ENCODE data around the gene EMID1. TPM values are rescaled to one million over a fixed set of nuclear protein-coding genes. Genes with fewer than 3 reads are reported as not detected.

The EMID1 gene
- total RNA-seq, 1 experiment from 2014 or later, result 9.6 TPM

DNA sequence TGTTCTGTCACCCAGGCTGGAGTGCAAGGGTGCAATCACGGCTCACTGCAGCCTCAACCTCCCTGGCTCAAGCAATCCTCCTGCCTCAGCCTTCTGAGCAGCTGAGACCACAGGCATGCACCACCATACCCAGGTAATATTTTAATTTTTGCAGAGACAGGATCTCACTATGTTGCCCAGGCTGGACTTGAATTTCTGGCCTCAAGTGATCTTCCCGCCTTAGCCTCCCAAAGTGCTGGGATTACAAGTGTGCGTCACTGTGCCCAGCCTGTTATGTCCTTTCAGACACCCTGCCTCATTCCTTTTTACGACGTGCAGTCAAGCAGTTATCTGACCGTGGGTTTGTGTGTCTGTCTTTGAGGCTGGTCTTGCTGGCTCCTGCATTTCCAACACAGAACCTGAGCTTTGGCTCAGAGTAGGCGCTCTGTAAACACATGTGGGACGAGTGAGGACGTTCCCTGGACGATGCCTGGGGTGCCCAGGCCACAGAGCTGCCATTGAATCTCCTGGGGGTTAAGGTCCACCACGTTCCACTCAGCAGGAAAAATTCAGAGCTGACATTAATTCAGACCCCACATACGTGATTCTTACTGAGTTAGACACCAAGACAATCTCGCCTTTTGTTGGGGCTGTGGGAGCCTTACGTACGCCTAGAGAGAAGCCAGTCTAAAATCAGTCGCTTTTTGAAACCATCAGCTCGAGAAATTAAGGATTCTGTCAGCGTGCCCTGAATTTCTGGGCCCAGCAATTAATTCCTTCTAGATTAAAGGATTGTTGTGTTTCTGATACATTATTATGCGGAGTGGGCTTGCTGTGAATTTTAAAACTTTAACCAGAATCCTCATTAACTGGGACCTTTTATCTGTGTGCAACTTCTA is 21.5 kb upstream of the EMID1 start:
- H3K36me3 ChIP-seq (ENCODE audit: control insufficient read depth in 1 of 2, insufficient read depth in 2 of 2, low read length in 2 of 2), result no peaks in the 10 kb centered on the region
- no peak overlapping the region for H3K9ac ChIP-seq (ENCODE audit: low read length)
- no peaks in the 10 kb centered on the region for H3K79me2 ChIP-seq (ENCODE audit: insufficient read depth, low read length)
- no peak overlapping the region for H2AFZ ChIP-seq (ENCODE audit: low read depth, low read length, poor library complexity, severe bottlenecking)
- H3K4me2 ChIP-seq (ENCODE audit: low read length), result no peak overlapping the region
- H3K27ac ChIP-seq (ENCODE audit: low read depth, low read length), result no peak overlapping the region
- ChIA-PET CTCF (no interaction called here), POLR2A (no interaction called here), RAD21 (ENCODE audit: low non-redundant PET in 1 of 2, low total read pairs in 2 of 2, uncharacterized antibody in 2 of 2, unreplicated experiment in 2 of 2) (no interaction called here)
- no TSS peak for BruUV-seq (replicated peaks)
- intact Hi-C loops (cut with micrococcal nuclease), result no loop called here
- H3K4me3 ChIP-seq (replicated peaks in 1 of 2; ENCODE audit: low read depth in 1 of 2, low read length in 2 of 2), result no peak overlapping the region
- no peaks in the 10 kb centered on the region for H3K9me3 ChIP-seq (ENCODE audit: control insufficient read depth in 1 of 2, insufficient read depth in 1 of 2, low read depth in 1 of 2, low read length in 2 of 2)
- H3K9me2 ChIP-seq (ENCODE audit: insufficient read depth), result no peaks in the 10 kb centered on the region
- DNase-seq (ENCODE audit: low read depth, low spot score) (no peak), ATAC-seq (no peak)
- H3K4me1 ChIP-seq (ENCODE audit: control insufficient read depth in 1 of 2, insufficient read depth in 2 of 2, low read length in 2 of 2), result no peaks in the 10 kb centered on the region
- H3K27me3 ChIP-seq (ENCODE audit: insufficient read depth, low read length), result no peaks in the 10 kb centered on the region
- H4K20me1 ChIP-seq (ENCODE audit: insufficient read depth), result no peaks in the 10 kb centered on the region
- TF ChIP-seq JUND (IDR thresholded peaks at IDR 0.05) (no peak), EGR1 (IDR thresholded peaks at IDR 0.05; ENCODE audit: low read depth) (no peak), SP1 (IDR thresholded peaks at IDR 0.05; ENCODE audit: low read depth) (no peak), EZH2 (IDR thresholded peaks at IDR 0.05) (no peak), CBX3 (IDR thresholded peaks at IDR 0.05; ENCODE audit: low read depth) (no peak), EZH2phosphoT487 (IDR thresholded peaks at IDR 0.05; ENCODE audit: borderline replicate concordance) (no peak), ZFX (IDR thresholded peaks at IDR 0.05) (no peak), SIN3A (IDR thresholded peaks at IDR 0.05; ENCODE audit: low read depth) (no peak)
- TF ChIP-seq, protein P1, sequence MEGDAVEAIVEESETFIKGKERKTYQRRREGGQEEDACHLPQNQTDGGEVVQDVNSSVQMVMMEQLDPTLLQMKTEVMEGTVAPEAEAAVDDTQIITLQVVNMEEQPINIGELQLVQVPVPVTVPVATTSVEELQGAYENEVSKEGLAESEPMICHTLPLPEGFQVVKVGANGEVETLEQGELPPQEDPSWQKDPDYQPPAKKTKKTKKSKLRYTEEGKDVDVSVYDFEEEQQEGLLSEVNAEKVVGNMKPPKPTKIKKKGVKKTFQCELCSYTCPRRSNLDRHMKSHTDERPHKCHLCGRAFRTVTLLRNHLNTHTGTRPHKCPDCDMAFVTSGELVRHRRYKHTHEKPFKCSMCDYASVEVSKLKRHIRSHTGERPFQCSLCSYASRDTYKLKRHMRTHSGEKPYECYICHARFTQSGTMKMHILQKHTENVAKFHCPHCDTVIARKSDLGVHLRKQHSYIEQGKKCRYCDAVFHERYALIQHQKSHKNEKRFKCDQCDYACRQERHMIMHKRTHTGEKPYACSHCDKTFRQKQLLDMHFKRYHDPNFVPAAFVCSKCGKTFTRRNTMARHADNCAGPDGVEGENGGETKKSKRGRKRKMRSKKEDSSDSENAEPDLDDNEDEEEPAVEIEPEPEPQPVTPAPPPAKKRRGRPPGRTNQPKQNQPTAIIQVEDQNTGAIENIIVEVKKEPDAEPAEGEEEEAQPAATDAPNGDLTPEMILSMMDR (IDR thresholded peaks at IDR 0.05 in 2 of 3, conservative IDR thresholded peaks at IDR 0.05 in 1 of 3; ENCODE audit: borderline replicate concordance in 1 of 3, insufficient read depth in 1 of 3, low read depth in 2 of 3, low read length in 2 of 3), result no peak
- TF ChIP-seq, protein P2, sequence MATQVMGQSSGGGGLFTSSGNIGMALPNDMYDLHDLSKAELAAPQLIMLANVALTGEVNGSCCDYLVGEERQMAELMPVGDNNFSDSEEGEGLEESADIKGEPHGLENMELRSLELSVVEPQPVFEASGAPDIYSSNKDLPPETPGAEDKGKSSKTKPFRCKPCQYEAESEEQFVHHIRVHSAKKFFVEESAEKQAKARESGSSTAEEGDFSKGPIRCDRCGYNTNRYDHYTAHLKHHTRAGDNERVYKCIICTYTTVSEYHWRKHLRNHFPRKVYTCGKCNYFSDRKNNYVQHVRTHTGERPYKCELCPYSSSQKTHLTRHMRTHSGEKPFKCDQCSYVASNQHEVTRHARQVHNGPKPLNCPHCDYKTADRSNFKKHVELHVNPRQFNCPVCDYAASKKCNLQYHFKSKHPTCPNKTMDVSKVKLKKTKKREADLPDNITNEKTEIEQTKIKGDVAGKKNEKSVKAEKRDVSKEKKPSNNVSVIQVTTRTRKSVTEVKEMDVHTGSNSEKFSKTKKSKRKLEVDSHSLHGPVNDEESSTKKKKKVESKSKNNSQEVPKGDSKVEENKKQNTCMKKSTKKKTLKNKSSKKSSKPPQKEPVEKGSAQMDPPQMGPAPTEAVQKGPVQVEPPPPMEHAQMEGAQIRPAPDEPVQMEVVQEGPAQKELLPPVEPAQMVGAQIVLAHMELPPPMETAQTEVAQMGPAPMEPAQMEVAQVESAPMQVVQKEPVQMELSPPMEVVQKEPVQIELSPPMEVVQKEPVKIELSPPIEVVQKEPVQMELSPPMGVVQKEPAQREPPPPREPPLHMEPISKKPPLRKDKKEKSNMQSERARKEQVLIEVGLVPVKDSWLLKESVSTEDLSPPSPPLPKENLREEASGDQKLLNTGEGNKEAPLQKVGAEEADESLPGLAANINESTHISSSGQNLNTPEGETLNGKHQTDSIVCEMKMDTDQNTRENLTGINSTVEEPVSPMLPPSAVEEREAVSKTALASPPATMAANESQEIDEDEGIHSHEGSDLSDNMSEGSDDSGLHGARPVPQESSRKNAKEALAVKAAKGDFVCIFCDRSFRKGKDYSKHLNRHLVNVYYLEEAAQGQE (IDR thresholded peaks at IDR 0.05; ENCODE audit: low read depth), result no peak
- TF ChIP-seq, protein P3, sequence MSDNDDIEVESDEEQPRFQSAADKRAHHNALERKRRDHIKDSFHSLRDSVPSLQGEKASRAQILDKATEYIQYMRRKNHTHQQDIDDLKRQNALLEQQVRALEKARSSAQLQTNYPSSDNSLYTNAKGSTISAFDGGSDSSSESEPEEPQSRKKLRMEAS (IDR thresholded peaks at IDR 0.05), result no peak
- TF ChIP-seq, protein P4, sequence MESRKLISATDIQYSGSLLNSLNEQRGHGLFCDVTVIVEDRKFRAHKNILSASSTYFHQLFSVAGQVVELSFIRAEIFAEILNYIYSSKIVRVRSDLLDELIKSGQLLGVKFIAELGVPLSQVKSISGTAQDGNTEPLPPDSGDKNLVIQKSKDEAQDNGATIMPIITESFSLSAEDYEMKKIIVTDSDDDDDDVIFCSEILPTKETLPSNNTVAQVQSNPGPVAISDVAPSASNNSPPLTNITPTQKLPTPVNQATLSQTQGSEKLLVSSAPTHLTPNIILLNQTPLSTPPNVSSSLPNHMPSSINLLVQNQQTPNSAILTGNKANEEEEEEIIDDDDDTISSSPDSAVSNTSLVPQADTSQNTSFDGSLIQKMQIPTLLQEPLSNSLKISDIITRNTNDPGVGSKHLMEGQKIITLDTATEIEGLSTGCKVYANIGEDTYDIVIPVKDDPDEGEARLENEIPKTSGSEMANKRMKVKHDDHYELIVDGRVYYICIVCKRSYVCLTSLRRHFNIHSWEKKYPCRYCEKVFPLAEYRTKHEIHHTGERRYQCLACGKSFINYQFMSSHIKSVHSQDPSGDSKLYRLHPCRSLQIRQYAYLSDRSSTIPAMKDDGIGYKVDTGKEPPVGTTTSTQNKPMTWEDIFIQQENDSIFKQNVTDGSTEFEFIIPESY (IDR thresholded peaks at IDR 0.05; ENCODE audit: extremely low read depth, insufficient replicate concordance, low read length), result no peak
